ENCODE results near the gene STK36. TPM values are rescaled to one million over a fixed set of nuclear protein-coding genes. Genes with fewer than 3 reads are reported as not detected.

Gene STK36
- total RNA-seq, 2 experiments from 2014 or later, result 9.7 to 21.1 TPM

DNA sequence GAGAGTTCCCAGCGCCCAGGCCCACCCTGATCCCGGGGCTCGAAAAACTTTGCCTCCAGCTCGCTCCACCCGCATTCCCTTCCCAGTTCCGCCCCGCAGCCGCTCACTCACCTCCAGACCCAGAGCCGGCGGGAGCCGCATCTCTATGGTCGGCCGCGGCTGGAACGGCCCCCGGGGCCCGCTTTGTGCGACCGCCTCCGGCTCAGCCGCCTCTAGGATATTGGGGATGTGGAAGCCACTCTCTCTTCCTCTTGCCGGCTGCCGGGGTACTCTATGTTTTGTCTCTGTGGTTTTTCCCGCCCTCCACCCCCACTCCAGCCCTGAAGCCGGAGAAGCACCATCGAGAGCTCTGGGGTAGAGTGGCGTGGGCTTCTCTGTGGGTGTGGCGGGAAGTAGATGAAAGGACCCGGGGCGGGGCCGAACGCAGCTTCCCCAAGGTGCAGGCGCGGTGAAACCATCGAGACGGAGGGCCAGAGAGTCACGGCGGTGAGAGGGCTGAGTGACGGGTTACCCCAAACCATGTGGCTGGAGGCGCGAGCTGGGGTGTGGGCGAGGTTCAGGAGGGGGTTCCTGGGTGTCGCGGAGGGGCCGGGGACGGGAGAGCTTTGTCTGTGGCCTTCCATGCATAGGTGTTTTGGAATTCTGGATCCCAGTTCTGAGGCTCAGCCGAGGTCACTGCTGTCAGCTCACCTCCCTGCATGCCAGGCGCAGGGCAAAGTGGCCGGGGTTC is 12.5 kb upstream of the STK36 start, which contains the start of the genes BCS1L and ZNF142:
Gene BCS1L (plus strand): TSS at position 426 of the 730 bp plus-strand sequence. CDS start 1,305 bp downstream, outside the sequence.
Gene ZNF142 (minus strand): TSS at position 366 of the 730 bp plus-strand sequence. CDS start 3,194 bp downstream, outside the sequence.
- H3K27ac ChIP-seq (ENCODE audit: low read depth, low read length, poor library complexity, severe bottlenecking), result peak within 1 kb of the TSS; percentile 55
- no peaks in the 10 kb centered on the region for H3K9me2 ChIP-seq (ENCODE audit: insufficient read depth, low read length)
- H3K4me3 ChIP-seq (ENCODE audit: low read depth, low read length, poor library complexity, severe bottlenecking), result peak within 1 kb of the TSS; percentile 87
- no peaks in the 10 kb centered on the region for H3K9me3 ChIP-seq (ENCODE audit: low read length)
- no TSS peak for BruUV-seq (replicated peaks)
- DNase-seq (ENCODE audit: low spot score), result peak; percentile 93
- TF ChIP-seq, protein P1, sequence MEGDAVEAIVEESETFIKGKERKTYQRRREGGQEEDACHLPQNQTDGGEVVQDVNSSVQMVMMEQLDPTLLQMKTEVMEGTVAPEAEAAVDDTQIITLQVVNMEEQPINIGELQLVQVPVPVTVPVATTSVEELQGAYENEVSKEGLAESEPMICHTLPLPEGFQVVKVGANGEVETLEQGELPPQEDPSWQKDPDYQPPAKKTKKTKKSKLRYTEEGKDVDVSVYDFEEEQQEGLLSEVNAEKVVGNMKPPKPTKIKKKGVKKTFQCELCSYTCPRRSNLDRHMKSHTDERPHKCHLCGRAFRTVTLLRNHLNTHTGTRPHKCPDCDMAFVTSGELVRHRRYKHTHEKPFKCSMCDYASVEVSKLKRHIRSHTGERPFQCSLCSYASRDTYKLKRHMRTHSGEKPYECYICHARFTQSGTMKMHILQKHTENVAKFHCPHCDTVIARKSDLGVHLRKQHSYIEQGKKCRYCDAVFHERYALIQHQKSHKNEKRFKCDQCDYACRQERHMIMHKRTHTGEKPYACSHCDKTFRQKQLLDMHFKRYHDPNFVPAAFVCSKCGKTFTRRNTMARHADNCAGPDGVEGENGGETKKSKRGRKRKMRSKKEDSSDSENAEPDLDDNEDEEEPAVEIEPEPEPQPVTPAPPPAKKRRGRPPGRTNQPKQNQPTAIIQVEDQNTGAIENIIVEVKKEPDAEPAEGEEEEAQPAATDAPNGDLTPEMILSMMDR (conservative IDR thresholded peaks at IDR 0.05; ENCODE audit: low read length), result no peak
- ChIA-PET POLR2A (interaction anchor here (0.6 to 5.4 kb wide), 13 partner anchors 11 to 622 kb away, joined by 3 to 55 read pairs (median 3); partner anchors contain the start of genes RNF25 and STK36), CTCF (ENCODE audit: unreplicated experiment) (interaction anchor here (0.6 to 2.1 kb wide), 11 partner anchors 8 to 579 kb away, joined by 3 to 16 read pairs (median 8); partner anchors contain the start of genes RNF25, STK36 and USP37)
- H3K79me2 ChIP-seq (ENCODE audit: insufficient read depth, low read depth, low read length), result peaks cover 48% of the 10 kb centered on the region
- peaks cover 5% of the 10 kb centered on the region; the same call in 1 of the 2 replicates for H4K20me1 ChIP-seq (ENCODE audit: insufficient read depth, low read length)
- peaks cover 17% of the 10 kb centered on the region for H3K4me1 ChIP-seq (ENCODE audit: insufficient read depth, low read length, poor library complexity, severe bottlenecking)
- peaks cover 77% of the 10 kb centered on the region for H3K36me3 ChIP-seq (ENCODE audit: insufficient read depth, low read length)
- peak within 1 kb of the TSS; percentile 80 for H2AFZ ChIP-seq (ENCODE audit: low read length)
- H3K4me2 ChIP-seq (ENCODE audit: low read length), result peak within 1 kb of the TSS; percentile 81
- intact Hi-C loops (cut with micrococcal nuclease; ENCODE audit: unreplicated experiment), result loop anchor here (1.0 to 5.0 kb wide), 4 partner anchors 12 to 188 kb away; partner anchors contain the start of genes CNOT9, TTLL4 and USP37

DNA sequence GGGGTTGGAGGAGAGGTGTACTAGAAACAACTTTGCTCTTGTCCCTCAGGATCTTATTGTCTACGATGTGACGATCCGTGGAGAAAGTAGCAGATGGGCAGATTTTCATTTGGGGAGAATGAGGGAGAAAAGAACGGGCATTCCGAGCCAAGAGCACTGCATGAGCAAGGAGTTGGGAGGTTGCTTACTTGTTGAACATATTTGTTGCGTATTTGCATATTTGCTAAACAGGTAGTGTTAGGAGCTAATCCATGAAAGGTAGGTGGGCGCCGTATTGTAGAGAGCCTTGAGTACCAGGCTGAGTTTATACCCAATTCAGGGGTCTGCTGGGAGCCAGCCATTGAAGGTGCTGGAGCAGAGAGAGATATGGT is 11.9 kb upstream of the STK36 start:
- TF ChIP-seq, protein P1 (conservative IDR thresholded peaks at IDR 0.05; ENCODE audit: low read length), result no peak
- TF ChIP-seq EZH2phosphoT487 (IDR thresholded peaks at IDR 0.05; ENCODE audit: borderline replicate concordance, low read depth, low read length), result no peak
- intact Hi-C loops (cut with micrococcal nuclease; ENCODE audit: unreplicated experiment), result loop anchor here (1.0 to 5.0 kb wide), 4 partner anchors 11 to 187 kb away; partner anchors contain the start of genes CNOT9, TTLL4 and USP37
- Histone ChIP-seq H2AFZ (ENCODE audit: low read length) (peak overlapping the region; percentile 80), H3K27ac (ENCODE audit: low read depth, low read length, poor library complexity, severe bottlenecking) (peak overlapping the region; percentile 14), H3K36me3 (ENCODE audit: insufficient read depth, low read length) (peaks cover 77% of the 10 kb centered on the region), H3K4me3 (ENCODE audit: low read depth, low read length, poor library complexity, severe bottlenecking) (peak overlapping the region; percentile 87), H3K9me3 (ENCODE audit: low read length) (no peaks in the 10 kb centered on the region), H3K79me2 (ENCODE audit: insufficient read depth, low read depth, low read length) (peaks cover 45% of the 10 kb centered on the region), H3K9me2 (ENCODE audit: insufficient read depth, low read length) (no peaks in the 10 kb centered on the region), H4K20me1 (ENCODE audit: insufficient read depth, low read length) (peaks cover 5% of the 10 kb centered on the region; the same call in 1 of the 2 replicates), H3K4me2 (ENCODE audit: low read length) (peak overlapping the region; percentile 81), H3K4me1 (ENCODE audit: insufficient read depth, low read length, poor library complexity, severe bottlenecking) (peaks cover 17% of the 10 kb centered on the region)
- no peak for DNase-seq (ENCODE audit: low spot score)
- TSS peak; percentile 83 for BruUV-seq (replicated peaks)
- POLR2A ChIA-PET, result interaction anchor here (0.5 to 5.4 kb wide), 12 partner anchors 11 to 610 kb away, joined by 3 to 55 read pairs (median 4); partner anchors contain the start of genes RNF25 and STK36
- CTCF ChIA-PET (ENCODE audit: unreplicated experiment), result interaction anchor here (0.6 to 2.1 kb wide), 9 partner anchors 9 to 580 kb away, joined by 3 to 16 read pairs (median 12); partner anchors contain the start of genes RNF25, STK36 and USP37
